ENCODE results near the gene OPN5.

Gene OPN5

DNA sequence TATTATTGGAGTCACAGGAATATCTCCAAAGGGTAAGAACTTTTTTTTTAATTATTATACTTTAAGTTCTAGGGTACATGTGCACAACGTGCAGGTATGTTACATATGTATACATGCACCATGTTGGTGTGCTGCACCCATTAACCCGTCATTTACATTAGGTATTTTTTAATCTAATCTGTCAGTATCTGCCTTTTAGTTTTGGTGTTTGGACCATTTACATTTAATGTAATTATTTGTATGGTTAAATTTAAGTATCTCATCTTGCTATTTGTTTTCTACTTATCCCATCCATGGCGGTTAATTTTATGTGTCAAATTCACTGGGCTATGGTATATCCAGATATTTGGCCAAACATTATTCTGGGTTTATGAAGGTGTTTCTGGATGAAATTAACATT lies 15.4 kb upstream of the OPN5 start:
- H3K4me3 ChIP-seq (replicated peaks; ENCODE audit: low read depth, low read length): no peak overlapping the region
- no peak for DNase-seq (ENCODE audit: extremely low read depth, low read depth)
- TF ChIP-seq CTCF (IDR thresholded peaks at IDR 0.05; ENCODE audit: low read depth, low read length, missing control alignments): no peak

GRCh38 chr6:47767102-47767501 lies 14.7 kb upstream of the OPN5 start:
- no peak for TF ChIP-seq CTCF (IDR thresholded peaks at IDR 0.05; ENCODE audit: low read depth, low read length, missing control alignments)

DNA sequence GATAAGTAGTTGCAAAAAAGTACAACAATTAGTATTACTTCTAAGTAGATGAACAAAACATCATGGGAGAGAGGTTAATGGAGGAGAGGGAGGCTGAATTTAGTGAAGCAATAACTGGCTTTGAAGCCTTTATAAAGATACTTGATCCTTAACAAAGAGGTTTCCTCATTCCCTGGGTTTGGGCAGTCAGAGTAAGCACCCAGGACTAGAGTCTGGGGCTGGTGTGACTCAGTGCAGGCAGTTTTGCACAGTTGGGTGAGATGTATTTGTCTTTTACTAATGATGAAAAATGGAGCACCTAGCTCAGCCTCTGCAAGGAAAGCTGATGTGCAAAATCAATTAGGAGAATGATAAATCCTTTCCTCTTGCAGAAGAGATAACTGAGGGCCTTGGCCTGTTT lies 11.8 kb upstream of the OPN5 start:
- no peak overlapping the region for H3K4me3 ChIP-seq (replicated peaks; ENCODE audit: low read depth, low read length)
- DNase-seq (ENCODE audit: extremely low read depth, low read depth): no peak
- TF ChIP-seq CTCF (IDR thresholded peaks at IDR 0.05; ENCODE audit: low read depth, low read length, missing control alignments): no peak

More at GRCh38 chr6:47767102-47767501, 14.7 kb upstream of the OPN5 start:
- no peak for DNase-seq (ENCODE audit: extremely low read depth, low read depth)
- no peak overlapping the region for H3K4me3 ChIP-seq (replicated peaks; ENCODE audit: low read depth, low read length)

DNA sequence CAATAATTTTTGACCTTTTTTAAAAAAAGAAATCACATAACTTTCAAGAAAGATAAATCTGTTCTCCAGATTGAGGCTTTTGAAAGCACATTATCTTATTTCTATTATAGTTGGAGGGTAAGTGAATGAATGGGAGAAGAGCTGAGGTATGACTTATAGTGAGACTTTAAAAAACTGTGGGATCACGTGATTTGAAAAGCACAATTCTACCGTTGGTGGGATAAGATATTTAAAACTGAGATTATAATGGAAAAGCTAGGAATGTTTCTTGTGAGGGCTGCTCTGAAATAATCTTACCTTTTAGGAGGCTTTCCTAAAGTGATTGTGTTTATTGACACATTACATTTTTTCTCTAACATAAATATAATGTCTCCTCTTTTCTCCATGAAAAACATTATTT lies 9.5 kb upstream of the OPN5 start:
- H3K4me3 ChIP-seq (replicated peaks; ENCODE audit: low read depth, low read length): no peak overlapping the region
- TF ChIP-seq CTCF (IDR thresholded peaks at IDR 0.05; ENCODE audit: low read depth, low read length, missing control alignments): no peak

DNA sequence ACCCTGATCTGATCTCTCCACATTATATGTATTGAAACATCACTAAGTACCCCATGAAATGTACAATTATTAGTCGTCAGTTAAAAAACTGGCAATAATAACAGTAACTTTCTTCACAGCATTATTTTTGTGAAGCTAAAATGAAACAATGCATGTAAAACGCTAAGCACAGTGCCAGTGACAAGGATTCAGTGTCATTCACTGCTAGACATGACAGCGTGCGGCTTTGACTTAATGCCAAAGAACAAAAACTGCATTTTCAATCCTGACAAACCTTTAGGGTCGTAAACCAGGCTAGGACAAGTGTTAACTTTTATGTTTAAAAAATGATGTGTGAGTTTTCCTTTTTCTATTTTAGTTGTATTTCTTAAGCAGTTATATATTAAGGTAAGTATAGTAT lies 8.8 kb upstream of the OPN5 start:
- no peak for TF ChIP-seq CTCF (IDR thresholded peaks at IDR 0.05; ENCODE audit: low read depth, low read length, missing control alignments)
- no peak for DNase-seq (ENCODE audit: extremely low read depth, low read depth)

More for the DNA sequence above, 9.5 kb upstream of the OPN5 start:
- DNase-seq (ENCODE audit: extremely low read depth, low read depth): no peak

DNA sequence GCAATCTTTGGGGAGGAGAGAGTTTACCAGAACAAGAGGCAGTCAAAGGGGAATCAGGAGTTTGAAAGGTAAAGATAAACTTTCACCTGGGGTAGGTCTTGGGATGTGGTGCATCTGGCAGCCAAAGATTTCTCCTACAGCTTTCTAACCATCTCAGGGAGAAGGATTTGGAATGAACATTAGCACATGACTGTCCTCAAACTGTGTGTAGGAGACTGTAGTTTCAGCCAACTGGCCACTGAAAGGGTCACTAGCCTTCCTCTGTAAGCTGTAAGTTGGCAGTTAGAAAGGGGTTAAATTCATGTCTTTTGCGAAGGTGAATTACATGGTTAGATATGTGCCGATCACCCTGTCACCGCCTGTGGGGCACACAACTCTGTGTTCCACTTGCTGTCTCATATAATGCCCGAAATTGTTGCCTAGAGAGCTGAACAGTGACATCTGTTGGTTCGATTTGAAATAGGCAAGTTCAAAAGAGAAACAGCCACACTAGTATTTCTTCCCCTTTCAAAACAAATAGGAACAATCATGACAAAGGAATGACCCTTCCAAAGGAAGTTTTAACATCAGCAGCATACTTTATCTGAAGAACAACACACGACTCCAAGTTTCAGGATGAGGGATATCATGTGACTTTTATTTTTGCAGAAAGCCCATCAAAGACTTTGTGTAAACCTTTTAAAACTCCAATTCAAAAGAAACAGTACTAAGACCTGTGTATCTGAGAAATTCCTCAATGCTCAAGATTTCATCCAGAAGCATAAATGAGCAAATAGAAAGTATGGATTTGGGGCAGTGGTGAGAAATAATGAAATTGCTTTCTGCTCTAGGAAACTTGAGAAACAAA lies 1.1 kb upstream of the OPN5 start:
- TF ChIP-seq CTCF (IDR thresholded peaks at IDR 0.05; ENCODE audit: low read depth, low read length, missing control alignments): peak; percentile 55
- peak; percentile 37 for DNase-seq (ENCODE audit: extremely low read depth, low read depth)

More for the DNA sequence above, 8.8 kb upstream of the OPN5 start:
- no peak overlapping the region for H3K4me3 ChIP-seq (replicated peaks; ENCODE audit: low read depth, low read length)

More for the DNA sequence above, 1.1 kb upstream of the OPN5 start:
- no peak overlapping the region for H3K4me3 ChIP-seq (replicated peaks; ENCODE audit: low read depth, low read length)

All from HFF-Myc (cell line).